Adrenal gland (tissue), 5 donors: ENCODE results near the gene MYO1B.

ENCODE experiments used
- POLR2A ChIP-seq, 2 donors: fragments of 450-650 bp; IDR thresholded peaks; one replicate each; pipeline ENCODE4 v1.6.1; 2017; ENCODE audit warnings: antibody characterized with exemption in 2 of 2, mild to moderate bottlenecking in 2 of 2, moderate library complexity in 1 of 2
- TF ChIP-seq, protein P1 (sequence below), 6 experiments: fragments of 450-650 bp in 4 of 6; fragments of 200-600 bp in 2 of 6; sonication (generic) in 1 of 6; IDR thresholded peaks; 1 replicate in 5 of 6; 2 replicates in 1 of 6; pipeline versions ENCODE4 v1.5.1 to v1.8.0; 2016 to 2021; ENCODE audit warnings: antibody characterized with exemption in 6 of 6, mild to moderate bottlenecking in 2 of 6, moderate library complexity in 1 of 6
- donor health status: DM: no; HTN: no; CAD: no.

DNA sequence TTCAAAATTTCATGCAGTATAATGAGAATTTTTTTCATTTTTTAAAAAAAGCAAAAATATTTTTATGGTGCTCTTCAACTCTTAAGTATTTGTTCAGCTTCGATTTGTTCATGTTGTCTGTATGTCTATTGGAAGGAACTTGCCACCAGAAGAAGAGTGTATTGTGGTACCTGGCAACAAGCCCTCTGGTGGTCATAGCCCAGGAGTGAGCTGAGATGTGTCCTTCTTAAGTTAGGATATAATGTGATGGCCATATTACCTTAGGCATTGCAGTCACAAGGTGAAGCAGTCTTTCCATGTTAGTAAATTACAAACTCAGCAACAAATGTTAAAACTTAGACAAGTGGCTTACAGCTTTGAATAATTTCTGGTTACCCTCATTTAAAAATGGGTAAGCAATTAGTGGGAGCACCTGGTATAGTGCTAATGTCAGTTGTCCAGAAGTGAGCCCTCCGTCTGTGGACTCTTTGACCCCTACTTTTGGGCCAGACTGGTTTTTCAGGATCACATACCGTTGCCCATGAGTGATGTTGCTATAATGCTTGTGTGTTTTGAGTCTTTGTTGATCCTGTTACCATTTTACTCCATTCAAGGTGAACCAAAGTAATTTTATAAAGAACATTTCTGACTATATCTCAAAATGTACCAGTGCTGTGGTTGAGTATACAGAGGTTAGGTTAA is 57.4 kb downstream of the MYO1B start:
- TF ChIP-seq, protein P1, sequence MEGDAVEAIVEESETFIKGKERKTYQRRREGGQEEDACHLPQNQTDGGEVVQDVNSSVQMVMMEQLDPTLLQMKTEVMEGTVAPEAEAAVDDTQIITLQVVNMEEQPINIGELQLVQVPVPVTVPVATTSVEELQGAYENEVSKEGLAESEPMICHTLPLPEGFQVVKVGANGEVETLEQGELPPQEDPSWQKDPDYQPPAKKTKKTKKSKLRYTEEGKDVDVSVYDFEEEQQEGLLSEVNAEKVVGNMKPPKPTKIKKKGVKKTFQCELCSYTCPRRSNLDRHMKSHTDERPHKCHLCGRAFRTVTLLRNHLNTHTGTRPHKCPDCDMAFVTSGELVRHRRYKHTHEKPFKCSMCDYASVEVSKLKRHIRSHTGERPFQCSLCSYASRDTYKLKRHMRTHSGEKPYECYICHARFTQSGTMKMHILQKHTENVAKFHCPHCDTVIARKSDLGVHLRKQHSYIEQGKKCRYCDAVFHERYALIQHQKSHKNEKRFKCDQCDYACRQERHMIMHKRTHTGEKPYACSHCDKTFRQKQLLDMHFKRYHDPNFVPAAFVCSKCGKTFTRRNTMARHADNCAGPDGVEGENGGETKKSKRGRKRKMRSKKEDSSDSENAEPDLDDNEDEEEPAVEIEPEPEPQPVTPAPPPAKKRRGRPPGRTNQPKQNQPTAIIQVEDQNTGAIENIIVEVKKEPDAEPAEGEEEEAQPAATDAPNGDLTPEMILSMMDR (IDR thresholded peaks at IDR 0.05), result no peak
- no peak for TF ChIP-seq POLR2A (IDR thresholded peaks at IDR 0.05)
